DOHH2 (cell line): ENCODE results near the gene FBXW7.

ENCODE experiments used
- H3F3A ChIP-seq: fragments of 200-600 bp; sonication (generic), shearing (Covaris generic); 2 replicates; pipeline ENCODE4 v1.6.0; 2016; ENCODE audit warnings: antibody characterized with exemption, mild to moderate bottlenecking; ENCODE audit not compliant: control insufficient read depth, insufficient read depth
- H3K27ac ChIP-seq: fragments of 200-600 bp; sonication (generic); 2 replicates; pipeline ENCODE4 v1.5.1; 2014; ENCODE audit warnings: low read depth, mild to moderate bottlenecking, low read length, moderate library complexity
- H3K27me3 ChIP-seq: fragments of 200-600 bp; sonication (generic); 2 replicates; pipeline ENCODE4 v1.6.1; 2014; ENCODE audit warnings: mild to moderate bottlenecking, low read length, mixed read lengths; ENCODE audit not compliant: control insufficient read depth
- H3K36me3 ChIP-seq: fragments of 200-600 bp; sonication (generic); 2 replicates; pipeline ENCODE4 v1.6.1; 2014; ENCODE audit warnings: mild to moderate bottlenecking, low read length, moderate library complexity, mixed read lengths; ENCODE audit not compliant: control insufficient read depth
- H3K4me1 ChIP-seq: fragments of 200-600 bp; sonication (generic); 2 replicates; pipeline ENCODE4 v1.6.1; 2014; ENCODE audit warnings: mild to moderate bottlenecking, low read length, mixed read lengths; ENCODE audit not compliant: control insufficient read depth
- H3K4me2 ChIP-seq: fragments of 200-600 bp; sonication (generic); 2 replicates; pipeline ENCODE4 v1.6.0; 2014; ENCODE audit warnings: mild to moderate bottlenecking, low read length, moderate library complexity
- H3K4me3 ChIP-seq: fragments of 200-600 bp; sonication (generic); 2 replicates; pipeline ENCODE4 v1.5.1; 2014; ENCODE audit warnings: mild to moderate bottlenecking, low read length, mixed read lengths
- H3K79me2 ChIP-seq: fragments of 200-600 bp; sonication (generic); 2 replicates; pipeline ENCODE4 v1.6.1; 2014; ENCODE audit warnings: mild to moderate bottlenecking, low read length, mixed read lengths; ENCODE audit not compliant: control insufficient read depth
- H3K9me2 ChIP-seq: fragments of 200-600 bp; sonication (generic); replicated peaks from 2 replicates; pipeline ENCODE4 v1.6.1; 2014; ENCODE audit warnings: mild to moderate bottlenecking, low read length, mixed read lengths; ENCODE audit not compliant: control insufficient read depth
- H3K9me3 ChIP-seq: fragments of 200-600 bp; sonication (generic); 2 replicates; pipeline ENCODE4 v1.6.1; 2014; ENCODE audit warnings: antibody characterized with exemption, low read length, mixed read lengths; ENCODE audit not compliant: control insufficient read depth, insufficient read depth
- H4K20me1 ChIP-seq: fragments of 200-600 bp; sonication (generic); 2 replicates; pipeline ENCODE4 v1.6.0; 2014; ENCODE audit warnings: low read depth, mild to moderate bottlenecking, antibody characterized with exemption, low read length, moderate library complexity; ENCODE audit not compliant: control insufficient read depth, insufficient read depth
- CTCF ChIP-seq: fragments of 200-600 bp; sonication (generic); IDR thresholded peaks from one replicate; pipeline ENCODE4 v1.5.1; 2014; ENCODE audit warnings: antibody characterized with exemption, mild to moderate bottlenecking, low read depth, low read length; ENCODE audit not compliant: poor library complexity, severe bottlenecking
- EZH2phosphoT487 ChIP-seq: fragments of 200-600 bp; sonication (generic); IDR thresholded peaks from 2 replicates; pipeline ENCODE4 v1.6.1; 2017; ENCODE audit warnings: borderline replicate concordance, mild to moderate bottlenecking, antibody characterized with exemption, low read length, moderate library complexity, mixed read lengths

Gene FBXW7

GRCh38 chr4:152281822-152282221 lies 254.1 kb downstream of the FBXW7 start:
- no peaks in the 10 kb centered on the region for H4K20me1 ChIP-seq
- H3K9me2 ChIP-seq: no peaks in the 10 kb centered on the region
- no peaks in the 10 kb centered on the region for H3K4me1 ChIP-seq
- no peaks in the 10 kb centered on the region for H3F3A ChIP-seq
- H3K9me3 ChIP-seq: no peaks in the 10 kb centered on the region
- no peaks in the 10 kb centered on the region for H3K79me2 ChIP-seq
- TF ChIP-seq CTCF (no peak), EZH2phosphoT487 (no peak)
- no peaks in the 10 kb centered on the region for H3K36me3 ChIP-seq
- 0 out of 2 replicates have a peak, but pooled peaks cover 3% of the 10 kb centered on the region for H3K27me3 ChIP-seq
- no peak overlapping the region for H3K27ac ChIP-seq
- H3K4me3 ChIP-seq: no peak overlapping the region
- H3K4me2 ChIP-seq: no peak overlapping the region

- no peaks in the 10 kb centered on the region for H3F3A ChIP-seq
- 0 out of 2 replicates have a peak, but pooled peaks cover 6% of the 10 kb centered on the region for H3K27me3 ChIP-seq
- no peaks in the 10 kb centered on the region for H3K9me2 ChIP-seq
- no peak for TF ChIP-seq EZH2phosphoT487
- no peak for TF ChIP-seq CTCF
- H3K36me3 ChIP-seq: no peaks in the 10 kb centered on the region
- H3K4me1 ChIP-seq: no peaks in the 10 kb centered on the region
- H3K4me2 ChIP-seq: no peak overlapping the region
- H3K27ac ChIP-seq: no peak overlapping the region
- H3K4me3 ChIP-seq: no peak overlapping the region
- no peaks in the 10 kb centered on the region for H3K79me2 ChIP-seq
- no peaks in the 10 kb centered on the region for H4K20me1 ChIP-seq
- H3K9me3 ChIP-seq: no peaks in the 10 kb centered on the region
These were observed 254.7 kb downstream of the FBXW7 start for GRCh38 chr4:152281211-152281610.

- Histone ChIP-seq H3K79me2 (no peaks in the 10 kb centered on the region), H3K4me2 (no peak overlapping the region), H3K27me3 (peaks cover 8% of the 10 kb centered on the region; the same call in 1 of the 2 replicates), H3K4me1 (no peaks in the 10 kb centered on the region), H4K20me1 (no peaks in the 10 kb centered on the region), H3K4me3 (no peak overlapping the region), H3K36me3 (no peaks in the 10 kb centered on the region), H3F3A (no peaks in the 10 kb centered on the region), H3K9me2 (no peaks in the 10 kb centered on the region), H3K9me3 (no peaks in the 10 kb centered on the region), H3K27ac (no peak overlapping the region)
- TF ChIP-seq EZH2phosphoT487 (no peak), CTCF (no peak)
These were observed 256.7 kb downstream of the FBXW7 start for GRCh38 chr4:152279234-152279566.
